Measurements from ENCODE around the gene TLE6.
"Not testable (repeated sequence)": the region's sequence is repeated elsewhere in the genome, so short reads cannot be mapped to it uniquely, and the experiment has no call there.

Gene TLE6

DNA sequence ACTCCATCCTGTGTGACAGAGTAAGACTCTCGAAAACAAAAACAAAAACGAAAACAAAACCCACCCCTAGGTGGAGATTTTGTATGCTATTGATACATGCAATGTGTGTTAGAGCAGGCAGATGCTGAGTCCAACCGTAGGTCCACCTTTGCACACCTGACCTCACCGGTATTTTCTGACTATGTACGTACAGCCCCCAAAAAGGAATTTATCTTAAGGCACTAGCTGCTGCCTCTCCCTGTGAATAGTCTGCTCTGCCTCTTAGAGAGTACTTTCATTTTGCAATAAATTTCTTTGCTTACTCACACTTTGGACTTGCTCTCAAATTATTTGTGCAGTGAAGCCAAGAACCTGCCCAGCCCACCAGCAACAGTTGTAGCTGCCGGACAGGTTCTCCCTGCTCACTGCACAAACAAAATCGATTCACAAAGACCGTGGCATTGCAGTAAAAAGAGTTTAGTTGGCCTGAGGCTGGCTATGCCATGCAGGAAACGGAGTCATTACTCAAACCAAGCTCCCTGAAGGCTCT lies 24.3 kb upstream of the TLE6 start:
- WGBS, 2 experiments (ENCODE audit: insufficient coverage in 2 of 2) = 76 to 86% methylated on average over 7 of the region's 9 CpGs
- Histone ChIP-seq H3K36me3 (ENCODE audit: control insufficient read depth, insufficient read depth, low read length) (peaks cover 7% of the 10 kb centered on the region), H3K4me3 (ENCODE audit: extremely low read depth, insufficient read depth, low read length, poor library complexity, severe bottlenecking) (no peak overlapping the region), H3K27ac (ENCODE audit: low read depth, low read length, severe bottlenecking) (no peak overlapping the region), H3K9me3 (ENCODE audit: control insufficient read depth, low read length) (no peaks in the 10 kb centered on the region), H3K4me1 (ENCODE audit: control insufficient read depth, insufficient read depth, low read length, poor library complexity, severe bottlenecking) (peaks cover 4% of the 10 kb centered on the region)

DNA sequence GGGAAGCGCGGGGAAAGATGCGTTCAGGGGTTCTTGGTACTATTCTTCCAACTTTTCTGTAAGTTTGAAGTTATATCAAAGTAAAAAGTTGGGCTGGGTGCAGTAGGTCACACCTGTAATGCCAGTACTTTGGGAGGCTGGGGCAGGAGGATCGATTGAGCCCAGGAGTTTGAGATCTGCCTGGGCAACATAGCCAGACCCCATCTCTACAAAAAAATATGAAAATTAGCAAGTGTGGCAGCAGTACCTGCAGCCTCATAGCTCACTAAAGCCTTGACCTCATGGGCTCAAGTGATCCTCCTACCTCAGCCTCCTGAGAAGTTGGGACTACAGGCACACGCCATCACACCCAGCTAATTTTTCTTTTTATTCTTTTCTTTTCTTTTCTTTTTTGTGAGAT lies 20.2 kb upstream of the TLE6 start:
- no peaks in the 10 kb centered on the region for H3K9me3 ChIP-seq (ENCODE audit: control insufficient read depth, low read length)
- no peak overlapping the region for H3K27ac ChIP-seq (ENCODE audit: low read depth, low read length, severe bottlenecking)
- WGBS, 2 experiments (ENCODE audit: insufficient coverage in 2 of 2) = 91 to 92% methylated on average over 3 to 4 of the region's 5 CpGs
- no peaks in the 10 kb centered on the region for H3K36me3 ChIP-seq (ENCODE audit: control insufficient read depth, insufficient read depth, low read length)
- H3K4me1 ChIP-seq (ENCODE audit: control insufficient read depth, insufficient read depth, low read length, poor library complexity, severe bottlenecking) = no peaks in the 10 kb centered on the region
- H3K4me3 ChIP-seq (ENCODE audit: extremely low read depth, insufficient read depth, low read length, poor library complexity, severe bottlenecking) = no peak overlapping the region

DNA sequence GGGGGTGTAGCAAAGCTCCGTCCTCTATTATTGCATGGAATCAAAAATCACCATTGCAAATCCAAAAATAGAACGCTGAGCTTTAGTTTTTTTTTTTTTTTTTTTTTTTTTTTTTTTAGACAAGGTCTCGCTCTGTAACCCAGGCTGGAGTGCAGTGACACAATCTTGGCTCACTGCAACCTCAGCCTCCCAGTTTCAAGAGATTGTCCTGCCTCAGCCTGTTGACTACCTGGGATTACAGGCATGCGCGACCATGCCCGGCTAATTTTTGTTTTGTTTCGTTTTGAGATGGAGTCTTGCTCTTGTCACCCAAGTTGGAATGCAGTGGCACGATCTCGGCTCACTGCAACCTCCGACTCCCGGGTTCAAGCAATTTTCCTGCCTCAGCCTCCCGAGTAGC lies 17.2 kb upstream of the TLE6 start:
- no peaks in the 10 kb centered on the region for H3K9me3 ChIP-seq (ENCODE audit: control insufficient read depth, low read length)
- 91 to 95% methylated on average over 9 to 12 of the region's 12 CpGs for WGBS, 2 experiments (ENCODE audit: insufficient coverage in 2 of 2)
- H3K27ac ChIP-seq (ENCODE audit: low read depth, low read length, severe bottlenecking) = no peak overlapping the region
- no peak overlapping the region for H3K4me3 ChIP-seq (ENCODE audit: extremely low read depth, insufficient read depth, low read length, poor library complexity, severe bottlenecking)
- no peaks in the 10 kb centered on the region for H3K36me3 ChIP-seq (ENCODE audit: control insufficient read depth, insufficient read depth, low read length)
- H3K4me1 ChIP-seq (ENCODE audit: control insufficient read depth, insufficient read depth, low read length, poor library complexity, severe bottlenecking) = no peaks in the 10 kb centered on the region

DNA sequence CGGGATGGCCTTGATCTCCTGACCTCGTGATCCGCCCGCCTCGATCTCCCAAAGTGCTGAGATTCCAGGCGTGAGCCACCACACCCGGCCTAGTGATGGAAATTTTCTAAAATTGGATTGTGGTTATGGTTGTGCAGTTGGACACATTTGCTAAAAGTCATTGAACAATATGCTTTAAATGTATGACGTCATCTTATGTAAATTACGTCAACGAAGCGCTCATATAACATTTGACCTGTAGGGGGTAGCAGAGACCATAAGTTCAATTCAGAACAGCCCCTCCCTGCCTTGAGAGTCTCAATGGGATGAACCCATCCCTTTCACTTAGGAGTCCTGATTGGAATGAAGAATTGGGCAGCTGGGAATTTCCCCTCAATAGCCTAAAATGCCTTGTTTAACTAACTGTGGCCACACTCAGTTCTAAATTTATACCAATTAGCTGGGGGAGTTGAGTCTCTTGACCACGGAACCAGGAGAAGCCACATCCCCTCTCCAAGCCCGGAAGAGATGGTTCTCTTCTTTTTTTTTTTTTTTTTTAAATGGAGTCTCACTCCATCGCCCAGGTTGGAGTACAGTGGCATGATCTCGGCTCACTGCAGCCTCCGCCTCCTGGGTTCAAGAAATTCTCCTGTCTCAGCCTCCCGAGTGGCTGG lies 15.2 kb upstream of the TLE6 start:
- Histone ChIP-seq H3K4me1 (ENCODE audit: control insufficient read depth, insufficient read depth, low read length, poor library complexity, severe bottlenecking) (no peaks in the 10 kb centered on the region), H3K27ac (ENCODE audit: low read depth, low read length, severe bottlenecking) (no peak overlapping the region), H3K9me3 (ENCODE audit: control insufficient read depth, low read length) (no peaks in the 10 kb centered on the region), H3K36me3 (ENCODE audit: control insufficient read depth, insufficient read depth, low read length) (no peaks in the 10 kb centered on the region), H3K4me3 (ENCODE audit: extremely low read depth, insufficient read depth, low read length, poor library complexity, severe bottlenecking) (no peak overlapping the region)
- WGBS, 2 experiments (ENCODE audit: insufficient coverage in 2 of 2) = 43 to 59% methylated on average over 11 to 14 of the region's 17 CpGs

DNA sequence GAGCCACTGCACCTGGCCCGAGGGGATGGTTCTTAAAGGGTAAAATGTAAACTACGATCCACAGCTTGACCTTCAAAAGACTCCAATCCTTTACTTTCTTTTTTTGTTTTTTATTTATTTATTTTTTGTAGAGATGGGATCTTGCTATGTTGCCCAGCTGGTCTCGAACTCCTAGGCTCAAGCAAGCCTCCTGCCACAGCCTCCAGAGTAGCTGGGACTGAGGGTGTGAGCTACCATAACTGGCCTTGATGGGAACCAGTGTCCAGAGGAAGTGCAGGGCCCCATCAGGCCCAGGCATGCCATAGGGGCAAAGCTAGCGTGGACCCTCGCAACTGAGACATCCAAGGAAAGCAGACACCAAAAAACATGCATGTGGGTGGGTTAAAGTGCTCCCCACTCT lies 14.2 kb upstream of the TLE6 start:
- no peak overlapping the region for H3K4me3 ChIP-seq (ENCODE audit: extremely low read depth, insufficient read depth, low read length, poor library complexity, severe bottlenecking)
- 94 to 97% methylated on average over 2 to 3 of the region's 5 CpGs for WGBS, 2 experiments (ENCODE audit: insufficient coverage in 2 of 2)
- H3K9me3 ChIP-seq (ENCODE audit: control insufficient read depth, low read length) = no peaks in the 10 kb centered on the region
- no peaks in the 10 kb centered on the region for H3K4me1 ChIP-seq (ENCODE audit: control insufficient read depth, insufficient read depth, low read length, poor library complexity, severe bottlenecking)
- H3K36me3 ChIP-seq (ENCODE audit: control insufficient read depth, insufficient read depth, low read length) = no peaks in the 10 kb centered on the region
- no peak overlapping the region for H3K27ac ChIP-seq (ENCODE audit: low read depth, low read length, severe bottlenecking)

DNA sequence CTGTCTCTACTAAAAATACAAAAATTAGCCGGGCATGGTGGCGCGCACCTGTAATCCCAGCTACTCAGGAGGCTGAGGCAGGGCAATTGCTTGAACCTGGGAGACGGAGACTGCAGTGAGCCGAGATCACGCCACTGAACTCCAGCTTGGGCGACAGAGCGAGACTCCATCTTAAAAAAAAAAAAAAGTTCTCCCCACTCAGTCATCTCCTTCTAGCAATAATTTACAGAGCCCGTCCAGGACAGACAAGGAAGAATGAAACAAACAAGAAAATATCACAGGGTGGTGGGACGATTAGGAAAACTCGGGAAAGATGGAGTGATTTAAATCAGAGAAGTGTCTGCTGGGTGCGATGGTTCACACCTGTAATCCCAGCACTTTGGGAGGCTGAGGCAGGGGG lies 13.7 kb upstream of the TLE6 start:
- not testable (repeated sequence) for H3K27ac ChIP-seq (ENCODE audit: low read depth, low read length, severe bottlenecking); H3K4me1 ChIP-seq (ENCODE audit: control insufficient read depth, insufficient read depth, low read length, poor library complexity, severe bottlenecking); H3K4me3 ChIP-seq (ENCODE audit: extremely low read depth, insufficient read depth, low read length, poor library complexity, severe bottlenecking); H3K9me3 ChIP-seq (ENCODE audit: control insufficient read depth, low read length); H3K36me3 ChIP-seq (ENCODE audit: control insufficient read depth, insufficient read depth, low read length)
- 86% methylated on average over 6 to 9 of the region's 12 CpGs for WGBS, 2 experiments (ENCODE audit: insufficient coverage in 2 of 2)

DNA sequence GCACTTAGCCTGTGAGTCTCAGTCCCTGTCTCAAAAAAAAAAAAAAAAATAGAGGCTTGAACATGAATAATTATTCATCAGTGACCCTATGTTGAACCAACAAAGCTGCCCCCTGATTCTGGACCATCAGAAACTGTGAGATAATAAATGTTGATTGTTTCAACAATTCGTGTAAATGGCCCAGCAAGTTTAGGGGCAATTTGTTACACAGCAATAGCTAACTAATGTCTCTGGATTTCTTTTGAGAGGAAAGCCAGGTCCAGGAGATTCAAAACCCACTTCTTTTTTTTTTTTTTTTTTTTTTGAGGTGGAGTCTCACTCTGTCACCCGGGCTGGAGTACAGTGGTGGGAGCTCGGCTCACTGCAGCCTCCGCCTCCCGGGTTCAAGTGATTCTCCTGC lies 12.5 kb upstream of the TLE6 start:
- H3K36me3 ChIP-seq (ENCODE audit: control insufficient read depth, insufficient read depth, low read length) = no peaks in the 10 kb centered on the region
- H3K27ac ChIP-seq (ENCODE audit: low read depth, low read length, severe bottlenecking) = no peak overlapping the region
- no peak overlapping the region for H3K4me3 ChIP-seq (ENCODE audit: extremely low read depth, insufficient read depth, low read length, poor library complexity, severe bottlenecking)
- H3K4me1 ChIP-seq (ENCODE audit: control insufficient read depth, insufficient read depth, low read length, poor library complexity, severe bottlenecking) = no peaks in the 10 kb centered on the region
- no peaks in the 10 kb centered on the region for H3K9me3 ChIP-seq (ENCODE audit: control insufficient read depth, low read length)
- WGBS, 2 experiments (ENCODE audit: insufficient coverage in 2 of 2) = 88 to 95% methylated on average over 3 to 4 of the region's 5 CpGs

DNA sequence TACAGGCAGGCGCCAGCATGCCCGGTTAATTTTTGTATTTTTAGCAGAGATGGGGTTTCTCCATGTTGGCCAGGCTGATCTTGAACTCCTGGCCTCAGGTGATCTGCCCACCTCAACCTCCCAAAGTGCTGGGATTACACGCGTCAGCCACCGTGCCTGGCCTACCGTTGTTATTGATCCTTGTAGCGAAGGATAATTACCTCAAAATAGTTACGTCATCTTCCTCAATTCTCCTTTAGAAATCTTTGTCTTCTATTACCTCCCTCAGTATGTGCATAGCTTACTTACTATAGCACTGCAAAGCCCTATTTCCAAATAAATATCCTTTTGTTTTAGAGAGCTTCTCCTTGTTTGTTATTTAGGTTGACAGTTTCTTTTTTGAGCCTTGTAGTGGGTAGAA lies 9.4 kb upstream of the TLE6 start:
- H3K27ac ChIP-seq (ENCODE audit: low read depth, low read length, severe bottlenecking) = no peak overlapping the region
- WGBS, 2 experiments (ENCODE audit: insufficient coverage in 2 of 2) = 83% methylated on average over 7 to 8 of the region's 8 CpGs
- no peaks in the 10 kb centered on the region for H3K4me1 ChIP-seq (ENCODE audit: control insufficient read depth, insufficient read depth, low read length, poor library complexity, severe bottlenecking)
- H3K36me3 ChIP-seq (ENCODE audit: control insufficient read depth, insufficient read depth, low read length) = no peaks in the 10 kb centered on the region
- H3K4me3 ChIP-seq (ENCODE audit: extremely low read depth, insufficient read depth, low read length, poor library complexity, severe bottlenecking) = no peak overlapping the region
- H3K9me3 ChIP-seq (ENCODE audit: control insufficient read depth, low read length) = no peaks in the 10 kb centered on the region

DNA sequence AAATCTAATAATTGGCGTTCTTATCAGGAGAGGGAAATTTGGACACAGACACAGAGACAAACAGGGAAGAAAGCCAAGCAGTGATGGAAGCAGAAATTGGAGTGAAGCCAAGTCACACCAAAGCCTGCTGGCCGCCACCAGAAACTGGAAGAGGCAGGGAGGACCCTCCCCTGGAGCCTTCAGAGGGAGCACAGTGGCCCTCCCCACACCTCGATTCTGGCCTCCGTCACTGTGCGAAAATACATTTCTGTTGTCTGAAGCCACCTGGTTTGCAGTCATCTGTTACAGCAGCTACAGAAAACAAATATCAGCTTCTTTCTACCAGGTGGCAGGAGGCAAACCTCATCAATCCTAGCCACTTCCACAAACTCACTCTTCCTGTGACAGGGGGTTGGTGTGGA lies 8.3 kb upstream of the TLE6 start:
- Histone ChIP-seq H3K4me1 (ENCODE audit: control insufficient read depth, insufficient read depth, low read length, poor library complexity, severe bottlenecking) (no peaks in the 10 kb centered on the region), H3K27ac (ENCODE audit: low read depth, low read length, severe bottlenecking) (no peak overlapping the region), H3K36me3 (ENCODE audit: control insufficient read depth, insufficient read depth, low read length) (no peaks in the 10 kb centered on the region), H3K4me3 (ENCODE audit: extremely low read depth, insufficient read depth, low read length, poor library complexity, severe bottlenecking) (no peak overlapping the region), H3K9me3 (ENCODE audit: control insufficient read depth, low read length) (no peaks in the 10 kb centered on the region)
- WGBS, 2 experiments (ENCODE audit: insufficient coverage in 2 of 2) = 93% methylated on average over 5 of the region's 5 CpGs

DNA sequence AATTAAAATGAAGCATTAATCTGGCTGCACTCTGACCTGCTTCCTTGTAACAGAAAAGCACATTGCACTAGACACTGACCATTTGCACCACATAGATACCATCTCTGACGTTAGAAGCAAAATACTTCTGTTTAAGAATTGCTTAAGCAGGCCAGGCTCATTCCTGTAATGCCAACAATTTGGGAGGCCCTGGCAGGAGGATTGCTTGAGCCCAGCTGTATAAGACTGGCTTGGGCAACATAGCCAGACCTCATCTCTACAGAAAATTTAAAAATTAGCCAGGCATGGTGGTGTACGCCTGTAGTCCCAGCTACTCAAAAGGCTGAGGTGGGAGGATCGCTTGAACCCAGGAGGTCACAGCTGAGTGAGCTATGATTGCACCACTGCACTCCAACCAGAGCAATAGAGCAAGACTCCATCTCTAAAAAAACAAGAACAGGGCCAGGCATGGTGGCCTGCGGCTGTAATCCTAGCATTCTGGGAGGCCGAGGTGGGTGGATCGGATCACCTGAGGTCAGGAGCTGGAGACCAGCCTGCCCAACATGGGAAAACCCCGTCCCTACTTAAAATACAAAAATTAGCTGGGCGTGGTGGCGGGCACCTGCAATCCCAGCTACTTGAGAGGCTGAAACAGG lies 7.0 kb upstream of the TLE6 start:
- 84 to 87% methylated on average over 8 to 9 of the region's 9 CpGs for whole genome bisulfite sequencing, 2 experiments (ENCODE audit: insufficient coverage in 2 of 2)

DNA sequence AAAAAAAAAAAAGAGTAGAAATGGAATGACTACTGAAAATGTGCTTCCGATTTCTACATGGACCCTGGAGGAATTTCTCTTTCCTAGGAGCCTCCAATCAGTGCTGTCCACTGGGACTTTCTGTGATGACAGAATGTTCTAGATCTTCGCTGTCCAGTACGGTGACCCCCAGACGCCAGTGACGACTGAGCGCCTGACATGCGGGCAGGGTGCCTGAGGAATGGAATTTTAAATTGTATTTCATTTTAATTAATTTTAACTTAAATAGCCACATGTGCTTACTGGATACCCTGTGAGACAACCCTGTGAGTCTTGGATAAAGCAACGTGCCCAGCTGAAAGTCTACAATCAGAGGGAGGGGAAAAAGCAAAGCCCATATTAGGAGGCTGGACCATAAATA lies 4.1 kb upstream of the TLE6 start:
- Histone ChIP-seq H3K36me3 (ENCODE audit: control insufficient read depth, insufficient read depth, low read length) (no peaks in the 10 kb centered on the region), H3K4me3 (ENCODE audit: extremely low read depth, insufficient read depth, low read length, poor library complexity, severe bottlenecking) (no peak overlapping the region), H3K27ac (ENCODE audit: low read depth, low read length, severe bottlenecking) (no peak overlapping the region), H3K4me1 (ENCODE audit: control insufficient read depth, insufficient read depth, low read length, poor library complexity, severe bottlenecking) (peaks cover 8% of the 10 kb centered on the region), H3K9me3 (ENCODE audit: control insufficient read depth, low read length) (no peaks in the 10 kb centered on the region)
- WGBS, 2 experiments (ENCODE audit: insufficient coverage in 2 of 2) = 77 to 83% methylated on average over 2 to 6 of the region's 8 CpGs

More for the DNA sequence above, 7.0 kb upstream of the TLE6 start:
- no peak overlapping the region for H3K27ac ChIP-seq (ENCODE audit: low read depth, low read length, severe bottlenecking)
- H3K4me3 ChIP-seq (ENCODE audit: extremely low read depth, insufficient read depth, low read length, poor library complexity, severe bottlenecking) = no peak overlapping the region
- no peaks in the 10 kb centered on the region for H3K9me3 ChIP-seq (ENCODE audit: control insufficient read depth, low read length)
- H3K36me3 ChIP-seq (ENCODE audit: control insufficient read depth, insufficient read depth, low read length) = no peaks in the 10 kb centered on the region
- H3K4me1 ChIP-seq (ENCODE audit: control insufficient read depth, insufficient read depth, low read length, poor library complexity, severe bottlenecking) = no peaks in the 10 kb centered on the region
